Gastroesophageal sphincter (tissue), 4 donors: ENCODE data around the gene EVX1. TPM values are rescaled to one million over a fixed set of nuclear protein-coding genes. Genes with fewer than 3 reads are reported as not detected.

Source experiments
- ATAC-seq: fragments of 150-250 bp; one replicate; pipeline ENCODE4 v1.9.1; 2016; ENCODE audit warnings: mild to moderate bottlenecking, moderate library complexity
- H3K27ac ChIP-seq, 4 donors: fragments of 200-600 bp; sonication (generic) in 3 of 4; 1 replicate in 3 of 4; 2 replicates in 1 of 4; pipeline ENCODE4 v1.5.1; 2016 to 2019
- H3K27me3 ChIP-seq: fragments of 200-600 bp; sonication (generic); one replicate; pipeline ENCODE4 v1.5.1; 2019
- H3K36me3 ChIP-seq, 2 donors: fragments of 200-600 bp; sonication (generic); one replicate each; pipeline ENCODE4 v1.5.1; 2019; ENCODE audit warnings: control low read depth in 1 of 2
- H3K4me1 ChIP-seq, 3 donors: fragments of 200-600 bp; sonication (generic); 1 replicate in 2 of 3; 2 replicates in 1 of 3; pipeline ENCODE4 v1.5.1; 2016 to 2019; ENCODE audit warnings: control low read depth in 2 of 3
- H3K4me3 ChIP-seq, 2 donors: fragments of 200-600 bp; sonication (generic); one replicate each; pipeline ENCODE4 v1.5.1; 2019; ENCODE audit warnings: mild to moderate bottlenecking in 1 of 2, moderate library complexity in 1 of 2
- H3K9me3 ChIP-seq, 3 donors: fragments of 200-600 bp; sonication (generic); one replicate each; pipeline ENCODE4 v1.5.1; 2017 to 2019; ENCODE audit warnings: control low read depth in 2 of 3
- CTCF ChIP-seq, 4 experiments: fragments of 200-600 bp in 2 of 4; fragments of 450-650 bp in 2 of 4; sonication (generic) in 1 of 4; IDR thresholded peaks; one replicate each; pipeline ENCODE4 v1.5.1; 2017 to 2019; ENCODE audit warnings: antibody characterized with exemption in 4 of 4, mild to moderate bottlenecking in 2 of 4, moderate library complexity in 2 of 4
- EP300 ChIP-seq: sonication (generic); formaldehyde crosslinking; IDR thresholded peaks from one replicate; pipeline ENCODE4 v1.6.1; 2017; ENCODE audit warnings: antibody characterized with exemption, mild to moderate bottlenecking
- POLR2A ChIP-seq, 2 donors: fragments of 450-650 bp; IDR thresholded peaks; one replicate each; pipeline ENCODE4 v1.6.1; 2017; ENCODE audit warnings: antibody characterized with exemption in 2 of 2, mild to moderate bottlenecking in 2 of 2, moderate library complexity in 1 of 2
- POLR2AphosphoS5 ChIP-seq: sonication (generic); formaldehyde crosslinking; IDR thresholded peaks from one replicate; pipeline ENCODE4 v1.6.1; 2017; ENCODE audit warnings: antibody characterized with exemption
- WGBS, 2 donors: methylation state at CpG; one replicate each; pipeline ENCODE4 v1.1.5; 2018; ENCODE audit warnings: low coverage in 1 of 2; 5-methylcytosine and 5-hydroxymethylcytosine counted together
- total RNA-seq, 4 donors: library from RNA; depleted of rRNA; stranded (reverse); fragments of >200 nt; gene quantifications; one replicate each; pipeline ENCODE4 v1.1.0, GENCODE V29; 2016

Gene EVX1
- total RNA-seq, 4 donors from 2014 or later, result not detected

GRCh38 chr7:27197137-27198042 lies 45.2 kb upstream of the EVX1 start:
- H3K27ac ChIP-seq, result no peak overlapping the region
- peaks cover 100% of the 10 kb centered on the region for H3K27me3 ChIP-seq

DNA sequence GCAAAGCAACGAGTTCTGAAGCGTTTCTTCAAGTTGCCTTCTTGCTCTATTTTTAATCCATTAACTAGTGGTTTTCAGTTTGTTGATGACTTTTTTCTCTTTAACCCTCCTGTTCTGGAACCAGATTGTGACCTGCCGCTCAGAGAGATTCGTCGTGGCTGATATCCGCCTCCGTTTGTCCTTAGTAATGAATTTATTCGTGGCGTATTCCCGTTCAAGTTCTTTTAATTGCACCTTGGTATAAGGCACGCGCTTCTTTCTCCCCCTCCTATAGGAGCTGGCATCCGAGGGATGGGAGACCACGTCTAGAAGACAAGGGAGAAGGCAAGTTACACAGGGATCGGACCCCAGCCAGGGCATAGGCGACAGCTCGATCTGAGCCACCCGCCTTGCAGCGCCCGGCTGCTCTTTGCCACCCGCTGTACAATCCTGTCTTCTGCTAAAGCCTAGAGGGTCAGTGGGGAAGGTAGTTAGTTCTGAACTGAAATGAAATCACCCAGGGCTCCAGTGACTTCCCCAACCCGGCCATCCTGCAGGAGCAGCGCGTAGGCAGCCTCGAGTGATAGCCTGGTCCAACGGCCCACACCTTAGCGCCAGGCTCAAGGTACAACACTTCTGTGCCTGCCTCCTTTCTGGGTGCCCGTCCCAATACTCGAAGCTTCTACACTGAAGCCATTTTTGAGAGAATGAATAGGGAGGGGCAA lies 44.3 kb upstream of the EVX1 start:
- Histone ChIP-seq H3K4me1 (peaks cover 0 to 53% (median 12%) of the 10 kb centered on the region in 3 donors), H3K36me3 (no peaks in the 10 kb centered on the region), H3K9me3 (no peaks in the 10 kb centered on the region), H3K4me3 (no peak overlapping the region), H3K27ac (no peak overlapping the region), H3K27me3 (peaks cover 100% of the 10 kb centered on the region)
- ATAC-seq, result no peak
- no peak for TF ChIP-seq CTCF (IDR thresholded peaks at IDR 0.05)
- no peak for TF ChIP-seq POLR2A (IDR thresholded peaks at IDR 0.05)
- no peak for TF ChIP-seq POLR2AphosphoS5
- no peak for TF ChIP-seq EP300
- 6 to 14% methylated on average over 10 to 20 of the region's 29 CpGs for WGBS, 2 donors

More at GRCh38 chr7:27197137-27198042, 45.2 kb upstream of the EVX1 start:
- peaks cover 0 to 60% (median 17%) of the 10 kb centered on the region in 3 donors for H3K4me1 ChIP-seq
- H3K36me3 ChIP-seq, result no peaks in the 10 kb centered on the region
- H3K4me3 ChIP-seq, result no peak overlapping the region
- H3K9me3 ChIP-seq, result no peaks in the 10 kb centered on the region
- TF ChIP-seq POLR2AphosphoS5 (no peak), POLR2A (IDR thresholded peaks at IDR 0.05) (no peak), CTCF (IDR thresholded peaks at IDR 0.05) (no peak), EP300 (no peak)
- no peak for ATAC-seq
- 18 to 27% methylated on average over 17 to 18 of the region's 18 CpGs for WGBS, 2 donors

- TF ChIP-seq EP300 (no peak), CTCF (IDR thresholded peaks at IDR 0.05) (no peak), POLR2A (IDR thresholded peaks at IDR 0.05) (no peak)
- Histone ChIP-seq H3K27me3 (peaks cover 100% of the 10 kb centered on the region), H3K9me3 (no peaks in the 10 kb centered on the region), H3K4me3 (peak overlapping the region in 1 of 2 donors; percentile 36), H3K36me3 (no peaks in the 10 kb centered on the region), H3K4me1 (peaks cover 0 to 51% (median 10%) of the 10 kb centered on the region in 3 donors), H3K27ac (no peak overlapping the region)
- 4% methylated on average over 3 of the region's 93 CpGs; no CpG with 5 or more reads in 1 of the 2 donors for WGBS, 2 donors
- ATAC-seq, result peak; percentile 11
These were observed 43.5 kb upstream of the EVX1 start for GRCh38 chr7:27198871-27199801.

DNA sequence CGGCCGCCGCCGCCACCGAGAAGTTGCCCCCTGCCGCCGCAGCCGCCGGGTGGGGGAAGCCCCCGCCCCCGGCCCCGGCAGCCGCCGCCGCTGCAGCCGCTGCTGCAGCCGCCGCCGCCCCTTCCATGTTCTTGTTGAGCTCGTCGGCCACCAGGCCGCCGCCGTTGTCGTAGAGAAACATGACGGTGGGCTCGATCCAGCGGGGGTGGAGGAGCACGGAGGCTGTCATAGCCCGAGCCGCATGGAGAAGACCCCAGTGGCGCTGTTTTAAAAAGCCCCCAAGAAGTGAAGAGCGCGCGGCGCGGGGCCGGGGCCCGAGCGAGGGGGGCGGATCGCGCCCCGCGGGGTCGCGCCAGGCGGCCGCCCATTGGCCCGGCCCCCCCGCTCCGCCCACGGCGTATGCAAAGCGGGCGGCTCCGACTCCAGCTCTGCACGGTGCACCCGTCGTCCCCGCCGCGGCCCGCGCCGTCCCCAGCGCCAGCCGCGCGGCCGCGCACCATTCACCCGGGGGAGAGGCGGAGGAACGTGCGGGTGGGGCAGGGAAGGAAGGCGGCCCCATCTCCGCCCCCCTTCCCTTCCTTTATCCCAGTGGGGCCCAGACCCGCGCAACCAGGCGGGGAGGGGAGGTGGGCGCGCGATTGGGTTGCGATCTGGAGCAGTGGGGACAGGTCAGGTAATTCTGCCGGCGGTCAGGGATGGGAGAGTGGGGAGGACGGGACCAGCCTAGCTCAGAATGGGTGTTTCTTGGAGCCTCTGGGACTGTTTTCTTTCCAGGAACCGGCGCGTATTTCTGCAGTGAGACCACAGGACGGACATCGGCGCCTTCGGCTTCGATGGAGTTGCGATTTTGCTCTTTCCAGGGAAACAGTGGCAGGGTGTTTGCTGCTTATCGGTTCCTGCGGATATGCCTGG lies 42.5 kb upstream of the EVX1 start, which contains the start of gene HOXA13:
Gene HOXA13 (minus strand): TSS at position 243 of the 912 bp plus-strand sequence. CDS start 14 bp downstream, at position 229.
- H3K9me3 ChIP-seq, result no peaks in the 10 kb centered on the region
- no peaks in the 10 kb centered on the region for H3K36me3 ChIP-seq
- no peak within 1 kb of the TSS for H3K27ac ChIP-seq
- H3K4me1 ChIP-seq, result peaks cover 0 to 59% (median 10%) of the 10 kb centered on the region in 3 donors
- H3K4me3 ChIP-seq, result peak within 1 kb of the TSS in 1 of 2 donors; percentile 36
- TF ChIP-seq POLR2AphosphoS5, result no peak
- no peak for TF ChIP-seq CTCF (IDR thresholded peaks at IDR 0.05)
- TF ChIP-seq EP300, result no peak
- TF ChIP-seq POLR2A (IDR thresholded peaks at IDR 0.05), result no peak
- no peak for ATAC-seq
- H3K27me3 ChIP-seq, result peaks cover 100% of the 10 kb centered on the region
- 2% methylated on average over 15 of the region's 99 CpGs; no CpG with 5 or more reads in 1 of the 2 donors for WGBS, 2 donors
